A549 (cell line): ENCODE data around the gene ZNF219.

Source experiments
- ESRRA ChIP-seq: fragments of 150-350 bp; IDR thresholded peaks from 2 replicates; pipeline ENCODE4 v1.6.1; 2014; ENCODE audit warnings: mild to moderate bottlenecking, low read length, borderline replicate concordance
- FOXS1 ChIP-seq: fragments of 250-450 bp; sonication (Bioruptor Pico); IDR thresholded peaks from 2 replicates; pipeline ENCODE4 v1.5.0; 2020; ENCODE audit warnings: mild to moderate bottlenecking, moderate library complexity
- HOXB13 ChIP-seq: fragments of 250-450 bp; sonication (Bioruptor Pico); IDR thresholded peaks from 2 replicates; pipeline ENCODE4 v1.5.0; 2020; ENCODE audit warnings: low read depth, mild to moderate bottlenecking, moderate library complexity
- POLR2A ChIP-seq: IDR thresholded peaks from 2 replicates; pipeline ENCODE4 v1.6.1; 2012; ENCODE audit warnings: mild to moderate bottlenecking, low read length
- TF ChIP-seq, protein P1 (sequence below): IDR thresholded peaks from 2 replicates; pipeline ENCODE4 v1.6.1; 2012
- TF ChIP-seq, protein P2 (sequence below): fragments of >200 bp; sonication (Bioruptor Twin); formaldehyde crosslinking; IDR thresholded peaks from 3 replicates; pipeline ENCODE4 v1.5.1; 2016
- TF ChIP-seq, protein P3 (sequence below): fragments of 200-600 bp; sonication (generic); IDR thresholded peaks from 2 replicates; pipeline ENCODE4 v1.6.1; 2016; ENCODE audit warnings: antibody characterized with exemption, mild to moderate bottlenecking, moderate library complexity
- TF ChIP-seq, protein P4 (sequence below): fragments of 250-450 bp; sonication (Bioruptor Pico); IDR thresholded peaks from 2 replicates; pipeline ENCODE4 v1.5.0; 2021; ENCODE audit warnings: mild to moderate bottlenecking, moderate library complexity, borderline replicate concordance

DNA sequence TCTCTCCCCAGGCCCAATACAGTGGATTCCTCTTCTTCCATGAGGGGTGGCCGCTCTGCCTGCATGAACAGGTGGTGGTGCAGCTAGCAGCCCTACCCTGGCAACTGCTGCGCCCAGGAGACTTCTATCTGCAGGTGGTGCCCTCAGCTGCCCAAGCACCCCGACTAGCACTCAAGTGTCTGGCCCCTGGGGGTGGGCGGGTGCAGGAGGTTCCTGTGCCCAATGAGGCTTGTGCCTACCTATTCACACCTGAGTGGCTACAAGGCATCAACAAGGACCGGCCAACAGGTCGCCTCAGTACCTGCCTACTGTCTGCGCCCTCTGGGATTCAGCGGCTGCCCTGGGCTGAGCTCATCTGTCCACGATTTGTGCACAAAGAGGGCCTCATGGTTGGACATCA lies 24.5 kb downstream of the ZNF219 start:
- no peak for TF ChIP-seq FOXS1
- TF ChIP-seq POLR2A = no peak
- TF ChIP-seq, protein P1, sequence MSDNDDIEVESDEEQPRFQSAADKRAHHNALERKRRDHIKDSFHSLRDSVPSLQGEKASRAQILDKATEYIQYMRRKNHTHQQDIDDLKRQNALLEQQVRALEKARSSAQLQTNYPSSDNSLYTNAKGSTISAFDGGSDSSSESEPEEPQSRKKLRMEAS = no peak
- TF ChIP-seq, protein P2, sequence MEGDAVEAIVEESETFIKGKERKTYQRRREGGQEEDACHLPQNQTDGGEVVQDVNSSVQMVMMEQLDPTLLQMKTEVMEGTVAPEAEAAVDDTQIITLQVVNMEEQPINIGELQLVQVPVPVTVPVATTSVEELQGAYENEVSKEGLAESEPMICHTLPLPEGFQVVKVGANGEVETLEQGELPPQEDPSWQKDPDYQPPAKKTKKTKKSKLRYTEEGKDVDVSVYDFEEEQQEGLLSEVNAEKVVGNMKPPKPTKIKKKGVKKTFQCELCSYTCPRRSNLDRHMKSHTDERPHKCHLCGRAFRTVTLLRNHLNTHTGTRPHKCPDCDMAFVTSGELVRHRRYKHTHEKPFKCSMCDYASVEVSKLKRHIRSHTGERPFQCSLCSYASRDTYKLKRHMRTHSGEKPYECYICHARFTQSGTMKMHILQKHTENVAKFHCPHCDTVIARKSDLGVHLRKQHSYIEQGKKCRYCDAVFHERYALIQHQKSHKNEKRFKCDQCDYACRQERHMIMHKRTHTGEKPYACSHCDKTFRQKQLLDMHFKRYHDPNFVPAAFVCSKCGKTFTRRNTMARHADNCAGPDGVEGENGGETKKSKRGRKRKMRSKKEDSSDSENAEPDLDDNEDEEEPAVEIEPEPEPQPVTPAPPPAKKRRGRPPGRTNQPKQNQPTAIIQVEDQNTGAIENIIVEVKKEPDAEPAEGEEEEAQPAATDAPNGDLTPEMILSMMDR = no peak
- TF ChIP-seq, protein P3, sequence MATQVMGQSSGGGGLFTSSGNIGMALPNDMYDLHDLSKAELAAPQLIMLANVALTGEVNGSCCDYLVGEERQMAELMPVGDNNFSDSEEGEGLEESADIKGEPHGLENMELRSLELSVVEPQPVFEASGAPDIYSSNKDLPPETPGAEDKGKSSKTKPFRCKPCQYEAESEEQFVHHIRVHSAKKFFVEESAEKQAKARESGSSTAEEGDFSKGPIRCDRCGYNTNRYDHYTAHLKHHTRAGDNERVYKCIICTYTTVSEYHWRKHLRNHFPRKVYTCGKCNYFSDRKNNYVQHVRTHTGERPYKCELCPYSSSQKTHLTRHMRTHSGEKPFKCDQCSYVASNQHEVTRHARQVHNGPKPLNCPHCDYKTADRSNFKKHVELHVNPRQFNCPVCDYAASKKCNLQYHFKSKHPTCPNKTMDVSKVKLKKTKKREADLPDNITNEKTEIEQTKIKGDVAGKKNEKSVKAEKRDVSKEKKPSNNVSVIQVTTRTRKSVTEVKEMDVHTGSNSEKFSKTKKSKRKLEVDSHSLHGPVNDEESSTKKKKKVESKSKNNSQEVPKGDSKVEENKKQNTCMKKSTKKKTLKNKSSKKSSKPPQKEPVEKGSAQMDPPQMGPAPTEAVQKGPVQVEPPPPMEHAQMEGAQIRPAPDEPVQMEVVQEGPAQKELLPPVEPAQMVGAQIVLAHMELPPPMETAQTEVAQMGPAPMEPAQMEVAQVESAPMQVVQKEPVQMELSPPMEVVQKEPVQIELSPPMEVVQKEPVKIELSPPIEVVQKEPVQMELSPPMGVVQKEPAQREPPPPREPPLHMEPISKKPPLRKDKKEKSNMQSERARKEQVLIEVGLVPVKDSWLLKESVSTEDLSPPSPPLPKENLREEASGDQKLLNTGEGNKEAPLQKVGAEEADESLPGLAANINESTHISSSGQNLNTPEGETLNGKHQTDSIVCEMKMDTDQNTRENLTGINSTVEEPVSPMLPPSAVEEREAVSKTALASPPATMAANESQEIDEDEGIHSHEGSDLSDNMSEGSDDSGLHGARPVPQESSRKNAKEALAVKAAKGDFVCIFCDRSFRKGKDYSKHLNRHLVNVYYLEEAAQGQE = no peak
- TF ChIP-seq ESRRA = no peak
- no peak for TF ChIP-seq HOXB13 (CRISPR knock-in tag)
- TF ChIP-seq, protein P4, sequence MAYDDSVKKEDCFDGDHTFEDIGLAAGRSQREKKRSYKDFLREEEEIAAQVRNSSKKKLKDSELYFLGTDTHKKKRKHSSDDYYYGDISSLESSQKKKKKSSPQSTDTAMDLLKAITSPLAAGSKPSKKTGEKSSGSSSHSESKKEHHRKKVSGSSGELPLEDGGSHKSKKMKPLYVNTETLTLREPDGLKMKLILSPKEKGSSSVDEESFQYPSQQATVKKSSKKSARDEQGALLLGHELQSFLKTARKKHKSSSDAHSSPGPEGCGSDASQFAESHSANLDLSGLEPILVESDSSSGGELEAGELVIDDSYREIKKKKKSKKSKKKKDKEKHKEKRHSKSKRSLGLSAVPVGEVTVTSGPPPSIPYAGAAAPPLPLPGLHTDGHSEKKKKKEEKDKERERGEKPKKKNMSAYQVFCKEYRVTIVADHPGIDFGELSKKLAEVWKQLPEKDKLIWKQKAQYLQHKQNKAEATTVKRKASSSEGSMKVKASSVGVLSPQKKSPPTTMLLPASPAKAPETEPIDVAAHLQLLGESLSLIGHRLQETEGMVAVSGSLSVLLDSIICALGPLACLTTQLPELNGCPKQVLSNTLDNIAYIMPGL (CRISPR knock-in tag) = no peak
